Glutamatergic neuron (in vitro differentiated cells): ENCODE results near the gene PAX7. TPM values are rescaled to one million over a fixed set of nuclear protein-coding genes. Genes with fewer than 3 reads are reported as not detected.

Experiments used
- DNase-seq: peaks from one replicate; pipeline ENCODE4 v3.0.0; 2022
- H3K27ac Mint-ChIP-seq: one replicate; pipeline ENCODE4 v1.8.0; 2020; ENCODE audit warnings: mild to moderate bottlenecking, mixed read lengths, inconsistent platforms; ENCODE audit not compliant: unreplicated experiment
- H3K27me3 Mint-ChIP-seq: one replicate; pipeline ENCODE4 v1.8.0; 2020; ENCODE audit warnings: mild to moderate bottlenecking, moderate library complexity, mixed read lengths, inconsistent platforms; ENCODE audit not compliant: unreplicated experiment
- H3K36me3 Mint-ChIP-seq: one replicate; pipeline ENCODE4 v1.8.0; 2020; ENCODE audit warnings: mild to moderate bottlenecking, mixed read lengths, inconsistent platforms; ENCODE audit not compliant: unreplicated experiment
- H3K4me1 Mint-ChIP-seq: one replicate; pipeline ENCODE4 v1.8.0; 2020; ENCODE audit warnings: mild to moderate bottlenecking, low read depth, mixed read lengths, inconsistent platforms; ENCODE audit not compliant: unreplicated experiment
- H3K4me3 Mint-ChIP-seq: one replicate; pipeline ENCODE4 v1.8.0; 2020; ENCODE audit warnings: mild to moderate bottlenecking, mixed read lengths, inconsistent platforms; ENCODE audit not compliant: unreplicated experiment
- H3K9me3 Mint-ChIP-seq: one replicate; pipeline ENCODE4 v1.8.0; 2020; ENCODE audit warnings: mild to moderate bottlenecking, moderate library complexity, mixed read lengths, inconsistent platforms; ENCODE audit not compliant: unreplicated experiment
- CTCF ChIP-seq: fragments of 200-600 bp; sonication (generic); IDR thresholded peaks from one replicate; pipeline ENCODE4 v1.5.0; 2021; ENCODE audit not compliant: partially characterized antibody, unreplicated experiment
- total RNA-seq: library from RNA; stranded (reverse); fragmentation: NEBNext Ultra II Directional; extraction: Animal tissue kit (Norgen Biotek cat#: 25700); gene quantifications from one replicate; pipeline ENCODE4 v1.2.1, GENCODE V29; 2021; ENCODE audit not compliant: unreplicated experiment

The PAX7 gene
- total RNA-seq, 1 donor from 2014 or later = 0.07 TPM

- TF ChIP-seq CTCF = no peak
- Mint-ChIP-seq H3K9me3 (peaks cover 2% of the 10 kb centered on the region), H3K27ac (no peak overlapping the region), H3K36me3 (no peaks in the 10 kb centered on the region), H3K27me3 (peaks cover 9% of the 10 kb centered on the region), H3K4me1 (peaks cover 20% of the 10 kb centered on the region), H3K4me3 (no peak overlapping the region)
- no peak for DNase-seq
Measured at GRCh38 chr1:18793164-18793563, 162.5 kb downstream of the PAX7 start.

GRCh38 chr1:18794051-18794450, 163.4 kb downstream of the PAX7 start:
- no peak for TF ChIP-seq CTCF
- H3K36me3 Mint-ChIP-seq = no peaks in the 10 kb centered on the region
- H3K4me3 Mint-ChIP-seq = peak overlapping the region; percentile 5
- DNase-seq = no peak
- peaks cover 2% of the 10 kb centered on the region for H3K9me3 Mint-ChIP-seq
- H3K27ac Mint-ChIP-seq = peak overlapping the region; percentile 79
- H3K4me1 Mint-ChIP-seq = peaks cover 20% of the 10 kb centered on the region
- H3K27me3 Mint-ChIP-seq = peaks cover 9% of the 10 kb centered on the region

GRCh38 chr1:18794561-18794960, 163.9 kb downstream of the PAX7 start:
- no peaks in the 10 kb centered on the region for H3K36me3 Mint-ChIP-seq
- peak; percentile 70 for DNase-seq
- peak; percentile 17 for TF ChIP-seq CTCF
- peaks cover 2% of the 10 kb centered on the region for H3K9me3 Mint-ChIP-seq
- H3K27ac Mint-ChIP-seq = peak overlapping the region; percentile 79
- H3K4me3 Mint-ChIP-seq = peak overlapping the region; percentile 5
- peaks cover 9% of the 10 kb centered on the region for H3K27me3 Mint-ChIP-seq
- peaks cover 20% of the 10 kb centered on the region for H3K4me1 Mint-ChIP-seq

- peaks cover 2% of the 10 kb centered on the region for H3K9me3 Mint-ChIP-seq
- no peak for TF ChIP-seq CTCF
- DNase-seq = no peak
- H3K4me1 Mint-ChIP-seq = peaks cover 20% of the 10 kb centered on the region
- H3K27me3 Mint-ChIP-seq = peaks cover 9% of the 10 kb centered on the region
- no peaks in the 10 kb centered on the region for H3K36me3 Mint-ChIP-seq
- peak overlapping the region; percentile 14 for H3K4me3 Mint-ChIP-seq
- H3K27ac Mint-ChIP-seq = peak overlapping the region; percentile 67
Measured at GRCh38 chr1:18795002-18795689, 164.5 kb downstream of the PAX7 start.

GRCh38 chr1:18796950-18797349, 166.3 kb downstream of the PAX7 start:
- H3K27ac Mint-ChIP-seq = no peak overlapping the region
- H3K9me3 Mint-ChIP-seq = peaks cover 2% of the 10 kb centered on the region
- no peak overlapping the region for H3K4me3 Mint-ChIP-seq
- no peaks in the 10 kb centered on the region for H3K36me3 Mint-ChIP-seq
- H3K27me3 Mint-ChIP-seq = peaks cover 6% of the 10 kb centered on the region
- peaks cover 20% of the 10 kb centered on the region for H3K4me1 Mint-ChIP-seq
- TF ChIP-seq CTCF = no peak
- no peak for DNase-seq
